GM18526 (cell line): ENCODE results near the gene HSD3B2.

ENCODE experiments used
- POLR2A ChIP-seq: IDR thresholded peaks from 3 replicates; pipeline ENCODE4 v1.6.1; 2011; ENCODE audit not compliant: insufficient read length; ENCODE audit errors: extremely low read depth

HSD3B2 gene

DNA sequence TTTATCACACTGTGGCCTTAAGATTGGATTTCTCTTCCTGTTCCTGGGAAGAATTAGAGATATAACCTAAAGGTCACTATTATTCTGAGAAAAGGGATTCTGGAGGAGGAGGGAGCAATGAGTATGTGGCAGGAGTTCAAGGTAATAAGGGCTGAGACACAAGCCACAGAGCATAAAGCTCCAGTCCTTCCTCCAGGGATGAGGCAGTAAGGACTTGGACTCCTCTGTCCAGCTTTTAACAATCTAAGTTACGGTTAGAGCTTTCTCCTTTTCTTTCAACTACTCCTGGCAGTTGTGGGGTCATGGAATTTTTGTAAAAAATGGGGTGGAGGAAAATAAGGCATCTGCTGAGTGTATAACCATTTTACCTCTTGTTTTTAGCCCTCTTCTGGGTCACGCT lies at the start of gene HSD3B2:
TSS of gene HSD3B2 (plus strand) at position 201 of the 400 bp plus-strand sequence. CDS start 270 bp downstream, outside the sequence.
- no peak for TF ChIP-seq POLR2A

DNA sequence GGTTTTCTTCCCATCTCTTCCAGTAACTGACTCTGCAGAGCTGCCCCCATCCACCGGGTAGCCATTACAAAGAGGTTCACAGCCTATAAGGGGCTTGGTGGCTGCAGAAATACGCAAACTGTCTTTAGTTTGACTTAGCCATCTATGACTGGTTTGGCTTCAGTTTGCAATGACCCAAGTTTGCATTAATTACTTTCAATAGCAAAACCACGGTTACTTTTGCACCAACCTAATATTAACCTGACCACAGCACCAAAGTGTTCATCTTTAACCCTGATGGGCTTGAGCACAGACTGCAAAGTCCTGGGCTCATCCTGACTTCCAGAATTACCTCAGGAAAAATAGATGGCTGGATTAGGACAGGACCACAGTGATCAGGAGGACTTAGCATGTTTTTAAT lies 48.5 kb upstream of the HSD3B2 start:
- no peak for TF ChIP-seq POLR2A

DNA sequence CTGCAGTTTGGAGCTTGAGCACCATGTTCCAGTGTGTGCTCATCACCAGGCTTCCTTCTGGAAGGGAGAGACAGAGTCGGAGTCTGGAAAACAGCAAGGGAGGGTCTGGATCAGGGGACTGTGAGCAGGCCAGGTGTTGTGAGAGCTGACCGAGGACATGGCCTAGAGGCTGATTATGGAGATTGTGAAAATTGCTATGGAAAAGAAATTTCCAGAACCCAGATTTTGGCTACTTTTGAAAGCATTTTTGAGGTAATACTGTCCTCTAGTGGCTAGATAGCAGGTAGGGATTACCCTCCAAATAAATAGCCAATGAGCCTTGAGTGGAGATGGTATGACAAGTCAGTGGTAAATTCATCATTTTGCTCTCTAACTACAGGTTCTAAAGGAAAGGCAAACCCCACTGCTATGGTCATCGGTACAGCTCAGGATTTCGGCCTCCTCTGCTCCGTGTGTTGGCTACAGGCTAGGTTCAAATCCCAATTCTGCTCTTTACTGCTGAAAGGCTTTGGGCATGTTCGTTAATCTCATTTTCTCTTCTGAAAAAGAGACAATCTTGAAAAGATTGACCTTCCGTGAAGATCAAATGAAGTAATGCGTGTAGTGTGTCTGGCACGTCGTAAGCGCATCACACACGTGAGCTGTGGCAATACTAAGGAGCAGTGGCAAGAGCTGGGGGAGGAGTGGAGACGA lies 47.4 kb upstream of the HSD3B2 start:
- no peak for TF ChIP-seq POLR2A

DNA sequence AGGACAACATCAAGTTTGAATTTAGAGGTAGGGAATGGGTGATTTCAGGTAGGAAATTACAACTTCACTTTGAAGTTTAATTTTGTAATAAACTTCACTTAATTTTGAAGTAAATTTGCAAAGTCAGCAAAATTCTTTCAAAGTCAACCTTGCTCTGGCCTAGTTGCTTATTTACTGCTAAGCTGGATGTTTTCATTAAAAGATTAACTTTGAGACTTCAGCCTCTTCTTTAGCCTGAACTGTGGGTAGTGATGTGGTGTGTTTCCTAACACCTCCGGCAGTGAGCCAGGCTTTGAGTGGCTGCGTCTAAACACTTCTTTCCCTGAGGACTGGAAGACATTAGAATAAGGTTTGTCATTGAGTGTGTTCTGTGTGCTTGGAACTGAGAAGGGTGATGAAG lies 46.4 kb upstream of the HSD3B2 start, which contains the start of gene HAO2:
TSS of gene HAO2 (plus strand) at position 232 of the 400 bp plus-strand sequence. CDS start 12,301 bp downstream, outside the sequence.
- no peak for TF ChIP-seq POLR2A

DNA sequence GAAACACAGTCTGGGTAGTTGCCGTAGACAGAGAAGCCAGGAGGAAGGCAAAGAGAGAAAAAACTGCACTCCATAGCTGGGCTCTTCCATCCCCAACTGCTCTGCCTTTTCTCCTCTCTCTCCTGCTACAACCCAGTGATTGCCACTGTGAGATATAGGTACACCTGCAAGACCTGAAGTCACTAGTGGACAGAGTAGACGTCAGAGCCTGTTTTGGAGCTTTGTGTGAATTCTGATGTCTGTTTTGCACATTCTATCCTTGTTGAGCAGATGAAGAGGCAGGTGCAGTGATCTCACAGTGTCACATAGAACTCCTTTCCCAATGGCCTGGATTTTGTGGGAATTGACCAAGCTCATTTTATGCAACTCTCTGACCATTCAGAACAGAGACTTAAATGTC lies 44.2 kb upstream of the HSD3B2 start:
- no peak for TF ChIP-seq POLR2A

DNA sequence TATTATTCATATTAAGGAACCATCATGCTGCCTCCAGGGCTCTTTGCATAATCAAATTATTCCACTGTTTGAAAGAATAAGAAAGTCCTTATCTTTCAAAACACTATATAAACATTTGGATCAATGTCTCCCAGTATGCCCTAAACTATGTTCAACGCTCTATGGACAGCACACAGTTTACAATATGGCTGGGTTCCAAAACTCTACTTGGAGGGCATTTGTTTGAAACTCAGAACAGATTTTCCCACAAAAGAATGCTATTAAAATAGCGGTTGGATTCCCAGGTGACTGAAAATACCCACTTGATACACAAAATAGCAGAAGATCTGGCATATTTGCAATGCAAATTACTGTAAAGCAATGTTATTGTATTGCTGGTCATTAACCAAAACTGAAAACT lies 43.1 kb upstream of the HSD3B2 start:
- no peak for TF ChIP-seq POLR2A

DNA sequence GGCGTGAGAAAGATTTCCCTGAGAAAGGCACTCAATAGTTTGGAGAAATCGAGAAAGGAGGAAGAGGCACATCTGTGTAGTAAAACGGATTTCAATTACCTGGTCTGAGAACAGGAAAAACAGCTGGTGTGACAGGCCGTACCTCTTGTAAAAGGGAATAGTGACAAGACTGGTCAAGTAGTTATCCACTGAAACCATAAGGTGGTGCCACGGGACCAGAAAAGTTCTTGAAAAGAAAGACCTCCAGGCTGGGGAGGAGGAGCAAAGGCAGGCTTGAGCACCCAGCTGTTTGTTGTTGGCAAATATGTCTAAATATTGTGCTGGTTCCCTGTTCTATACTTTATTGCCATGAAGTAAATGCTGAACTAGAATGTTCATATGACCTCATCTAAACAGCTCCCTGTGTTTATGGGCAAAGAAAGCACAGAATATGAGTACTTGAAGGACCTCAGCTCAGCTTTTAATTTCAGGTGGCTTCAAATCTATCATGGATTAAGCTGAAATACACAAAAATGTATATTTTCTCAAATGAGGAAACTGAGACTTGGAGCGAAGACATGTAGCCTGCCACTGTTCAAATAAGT lies 42.4 kb upstream of the HSD3B2 start:
- no peak for TF ChIP-seq POLR2A

DNA sequence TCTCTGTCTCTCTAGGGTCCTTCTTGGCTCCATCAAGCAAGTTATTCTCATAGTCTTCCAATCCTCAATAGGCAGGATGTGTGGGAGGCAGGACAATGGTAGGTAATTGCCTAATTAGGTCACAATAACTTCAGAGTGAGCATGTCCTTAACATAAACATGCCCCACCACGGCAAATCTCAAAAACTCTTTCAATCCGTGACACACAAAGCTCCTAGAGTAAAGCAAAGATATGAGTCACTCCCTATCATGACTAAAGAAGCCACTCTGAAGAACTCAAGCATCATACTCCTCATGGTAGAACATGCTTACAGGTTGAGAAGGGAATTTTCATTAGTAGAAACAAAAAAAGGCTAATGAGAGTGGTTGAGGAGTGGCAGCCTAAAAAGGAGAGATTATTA lies 41.5 kb upstream of the HSD3B2 start:
- TF ChIP-seq POLR2A, result no peak

DNA sequence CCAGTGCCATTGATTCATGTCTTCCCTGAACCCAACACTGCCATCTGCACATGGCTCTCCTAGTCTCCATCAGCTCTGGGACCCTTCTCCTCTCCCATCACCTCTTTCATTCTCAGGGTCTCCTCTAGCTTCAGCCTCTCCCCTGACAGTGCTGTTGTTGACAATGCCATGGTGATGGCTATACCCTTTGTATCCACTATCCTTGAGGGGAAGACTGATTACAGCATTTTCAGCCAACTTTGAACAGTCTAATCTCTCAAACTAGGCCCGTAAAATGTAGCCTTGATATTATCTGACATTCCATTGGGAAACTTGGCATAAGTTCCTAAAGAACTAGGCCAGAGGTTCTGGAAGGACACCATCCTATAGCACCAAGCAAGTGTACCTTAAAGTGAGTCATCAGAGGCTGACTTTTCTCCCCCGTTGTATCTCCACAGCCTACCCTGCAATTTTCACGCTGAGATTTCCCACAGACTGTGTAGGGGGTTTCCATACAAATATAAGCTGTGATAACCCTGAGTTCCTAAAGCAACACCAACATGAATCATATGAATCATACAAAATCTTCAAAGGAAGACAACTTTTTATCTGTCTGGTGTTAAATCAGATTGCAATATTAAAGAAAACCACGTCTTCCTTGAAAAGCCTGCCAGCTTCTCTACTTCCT lies 40.6 kb upstream of the HSD3B2 start:
- no peak for TF ChIP-seq POLR2A

DNA sequence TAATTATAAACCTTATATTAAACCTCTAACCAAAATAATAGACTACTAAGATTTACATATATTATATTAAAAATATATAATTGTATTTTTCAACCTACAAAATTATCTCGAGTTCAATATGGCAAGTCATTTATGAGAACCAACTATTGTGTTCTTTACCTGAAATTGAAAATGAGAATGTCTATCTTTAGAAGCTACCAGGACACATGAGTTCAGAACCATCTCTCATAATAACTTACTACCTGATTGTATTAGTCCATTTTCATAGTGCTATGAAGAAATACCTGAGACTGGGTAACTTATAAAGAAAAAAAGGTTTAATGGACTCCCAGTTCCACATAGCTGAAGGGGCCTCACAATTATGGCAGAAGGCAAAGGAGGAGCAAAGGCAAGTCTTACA lies 39.6 kb upstream of the HSD3B2 start:
- no peak for TF ChIP-seq POLR2A

DNA sequence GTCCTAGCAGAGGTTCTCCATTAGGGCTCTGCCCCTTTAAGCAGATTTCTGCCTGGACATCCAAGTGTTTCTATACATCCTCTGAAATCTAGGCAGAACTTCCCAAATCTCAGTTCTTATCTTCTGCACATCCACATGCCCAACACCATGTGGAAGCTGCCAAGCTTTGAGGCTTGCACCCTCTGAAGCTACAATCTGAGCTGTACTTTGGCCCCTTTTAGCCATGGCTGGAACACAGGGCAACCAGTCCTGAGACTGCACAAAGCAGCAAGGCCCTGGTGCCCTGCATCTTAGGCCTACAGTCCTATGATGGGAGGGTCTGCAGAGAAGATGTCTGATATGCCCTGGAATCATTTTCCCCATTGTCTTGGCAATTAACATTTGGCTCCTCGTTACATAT lies 38.4 kb upstream of the HSD3B2 start:
- no peak for TF ChIP-seq POLR2A

DNA sequence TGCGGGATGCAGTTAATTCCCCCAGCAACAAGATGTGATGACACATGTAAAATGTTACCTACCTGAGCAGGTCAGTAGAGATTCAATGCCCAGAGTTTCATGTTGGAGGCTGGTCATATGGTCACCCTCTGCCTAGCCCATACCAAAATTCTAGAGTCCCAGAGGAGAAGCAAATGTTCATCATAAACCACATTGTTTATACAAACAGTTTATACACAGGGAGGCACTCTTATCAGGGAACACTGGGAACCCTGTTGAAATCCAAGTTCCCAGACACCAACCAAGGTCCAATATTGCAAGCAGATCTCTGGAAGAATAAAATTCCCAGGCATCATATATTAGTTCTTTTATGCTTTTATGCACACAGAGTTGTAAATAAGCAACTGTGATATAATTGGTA lies 35.8 kb upstream of the HSD3B2 start:
- no peak for TF ChIP-seq POLR2A

DNA sequence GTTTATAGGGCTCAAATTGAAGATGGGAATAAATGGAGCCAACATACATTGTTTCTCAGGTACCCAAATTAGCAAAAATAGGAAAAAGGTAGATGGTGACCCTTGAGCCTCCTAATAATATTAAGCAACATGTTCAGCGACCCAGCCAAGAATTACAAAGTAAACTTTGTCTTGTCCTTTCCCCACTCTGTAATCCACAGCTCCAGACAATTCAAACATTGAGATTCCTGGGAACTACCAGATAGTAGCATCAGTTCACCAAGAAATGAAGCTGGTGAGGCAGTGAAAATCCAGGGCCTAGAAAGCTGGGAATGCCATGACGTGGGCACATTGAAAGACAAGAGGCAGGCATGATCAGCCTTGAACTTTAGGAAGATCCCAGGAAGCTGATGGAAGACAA lies 34.6 kb upstream of the HSD3B2 start:
- no peak for TF ChIP-seq POLR2A

DNA sequence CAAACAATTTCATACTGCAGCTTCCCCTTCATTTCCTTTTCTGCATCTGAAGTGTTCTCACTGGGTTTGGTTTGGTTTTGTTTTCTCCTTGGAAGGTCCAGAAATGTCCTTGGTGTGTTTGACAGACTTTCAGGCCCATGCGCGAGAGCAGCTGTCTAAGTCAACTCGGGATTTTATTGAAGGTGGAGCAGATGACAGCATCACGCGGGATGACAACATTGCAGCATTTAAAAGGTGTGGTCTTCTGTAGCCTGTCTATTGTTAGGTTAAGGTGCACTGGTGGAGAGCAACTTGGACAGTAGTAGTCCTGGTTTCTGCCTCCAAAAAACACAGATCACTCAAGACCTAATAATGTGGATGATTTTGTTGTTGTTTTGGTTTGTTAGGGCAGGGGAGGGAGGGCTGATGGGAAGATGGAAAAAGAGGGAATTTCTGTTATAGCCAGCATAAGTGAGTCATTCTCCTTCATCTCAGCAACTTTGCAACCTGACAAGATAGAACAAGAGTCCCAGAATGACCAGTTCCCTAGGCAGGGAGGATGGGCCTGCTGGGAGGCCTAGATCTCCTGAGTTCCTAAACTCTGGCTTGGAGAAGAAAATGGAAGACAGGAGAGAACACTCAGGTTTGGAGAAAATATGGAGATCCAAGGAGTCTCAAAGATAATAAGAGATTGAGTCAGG lies 33.8 kb upstream of the HSD3B2 start:
- TF ChIP-seq POLR2A, result no peak

DNA sequence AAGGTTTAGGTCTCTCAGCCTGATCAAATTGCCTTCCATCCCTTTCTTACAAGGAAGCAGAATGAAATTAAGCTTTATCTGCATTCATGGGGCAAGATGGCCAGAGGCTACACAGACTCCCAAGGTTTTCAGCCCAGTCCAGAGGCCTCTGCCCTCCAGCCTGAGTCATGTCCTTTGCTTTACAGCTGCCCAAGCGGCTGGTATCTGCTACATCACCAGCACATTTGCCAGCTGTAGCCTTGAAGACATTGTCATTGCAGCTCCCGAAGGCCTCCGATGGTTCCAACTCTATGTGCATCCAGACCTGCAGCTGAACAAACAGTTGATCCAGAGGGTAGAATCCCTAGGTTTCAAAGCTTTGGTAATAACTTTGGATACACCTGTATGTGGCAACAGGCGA lies 30.4 kb upstream of the HSD3B2 start:
- TF ChIP-seq POLR2A, result no peak

DNA sequence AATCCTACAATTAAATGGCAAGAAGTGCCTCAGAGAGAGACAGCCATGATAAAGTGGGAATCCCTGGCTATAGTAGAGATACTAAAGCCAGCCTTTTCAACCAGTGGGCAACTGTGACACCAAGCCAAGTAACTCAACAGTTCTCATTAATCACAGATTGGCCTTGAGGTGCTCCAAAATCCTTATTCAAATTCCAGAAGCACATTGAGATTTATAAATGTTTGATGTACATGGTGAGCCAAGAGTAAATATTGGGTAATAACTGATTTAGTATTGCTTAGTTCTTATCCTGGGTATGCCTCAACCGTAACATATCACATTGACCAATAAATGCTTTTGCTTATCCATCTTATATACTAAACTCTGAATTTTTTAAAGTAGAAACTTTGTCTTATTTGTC lies 29.3 kb upstream of the HSD3B2 start:
- TF ChIP-seq POLR2A, result no peak
